Measurements from ENCODE around the gene FRA10AC1. TPM values are rescaled to one million over a fixed set of nuclear protein-coding genes. Genes with fewer than 3 reads are reported as not detected.

Gene FRA10AC1
- total RNA-seq, 1 experiment from 2014 or later, result 12.4 TPM

DNA sequence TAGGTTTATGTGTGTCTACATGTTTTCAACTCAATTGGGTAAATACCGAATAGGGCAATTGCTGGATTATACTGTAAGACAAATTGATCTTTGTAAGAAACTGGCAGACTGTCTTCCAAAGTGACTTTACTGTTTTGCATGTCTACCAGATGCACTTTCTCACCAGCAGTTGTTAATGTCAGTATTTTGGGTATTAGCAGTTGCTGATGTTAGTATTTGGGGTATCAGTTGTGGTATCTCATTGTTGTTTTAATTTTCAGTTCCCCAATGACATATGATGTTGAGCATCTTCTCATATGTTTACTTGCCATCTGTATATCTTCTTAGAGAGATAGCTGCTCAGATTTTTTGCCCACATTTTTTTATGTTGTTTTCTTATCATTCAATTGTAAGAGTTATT is 79.5 kb downstream of the FRA10AC1 start:
- Histone ChIP-seq H3K9me3 (ENCODE audit: control insufficient read depth, low read depth, low read length) (no peaks in the 10 kb centered on the region), H3K4me1 (ENCODE audit: insufficient read depth, low read length) (no peaks in the 10 kb centered on the region), H3K4me2 (ENCODE audit: insufficient read depth, insufficient read length, low read length) (no peak overlapping the region), H4K5ac (ENCODE audit: insufficient read length, low read depth, low read length) (no peak overlapping the region), H2BK12ac (ENCODE audit: insufficient read length, low read depth, low read length) (no peak overlapping the region), H3T11ph (ENCODE audit: low read length) (no peak overlapping the region), H3K4ac (ENCODE audit: low read depth, low read length) (no peak overlapping the region), H2BK15ac (ENCODE audit: low read depth, low read length) (no peak overlapping the region), H4K91ac (ENCODE audit: insufficient read length, low read depth, low read length) (no peak overlapping the region), H3K27me3 (ENCODE audit: insufficient read depth, low read length) (no peaks in the 10 kb centered on the region), H2AFZ (ENCODE audit: low read length) (no peak overlapping the region), H3K79me2 (ENCODE audit: insufficient read depth, low read length) (no peaks in the 10 kb centered on the region), H2BK20ac (ENCODE audit: low read depth, low read length, poor library complexity, severe bottlenecking) (no peak overlapping the region), H3K14ac (ENCODE audit: insufficient read depth, low read length) (no peak overlapping the region), H3K18ac (ENCODE audit: insufficient read length, low read depth, low read length) (no peak overlapping the region), H3K9ac (ENCODE audit: extremely low read depth, insufficient read length, low read length) (no peak overlapping the region), H4K8ac (replicated peaks; ENCODE audit: insufficient read length, low read depth, low read length) (no peak overlapping the region), H3K23me2 (ENCODE audit: insufficient read length, low read depth, low read length, poor library complexity, severe bottlenecking) (no peaks in the 10 kb centered on the region), H2BK120ac (ENCODE audit: low read depth, low read length, poor library complexity, severe bottlenecking) (no peak overlapping the region), H4K20me1 (ENCODE audit: control insufficient read depth, insufficient read depth, insufficient read length) (no peaks in the 10 kb centered on the region), H3K79me1 (ENCODE audit: insufficient read depth, low read depth, low read length, poor library complexity, severe bottlenecking) (no peaks in the 10 kb centered on the region), H3K56ac (ENCODE audit: insufficient read length, low read depth, low read length) (no peak overlapping the region), H2BK5ac (ENCODE audit: insufficient read length, low read length) (no peak overlapping the region), H3K23ac (ENCODE audit: insufficient read length, low read depth, low read length) (no peak overlapping the region), H3K27ac (ENCODE audit: insufficient read length, low read depth, low read length) (no peak overlapping the region), H2AK5ac (ENCODE audit: insufficient read length, low read length) (no peak overlapping the region)
- H3K4me1 Mint-ChIP-seq, result no peaks in the 10 kb centered on the region
- peaks cover 21% of the 10 kb centered on the region for H3K27me3 Mint-ChIP-seq (ENCODE audit: low read depth)
- WGBS (ENCODE audit: extremely low coverage, insufficient read length, low lambda C conversion rate), result no CpG with 5 or more reads among the region's 1 CpG
- no peaks in the 10 kb centered on the region for H3K36me3 Mint-ChIP-seq (ENCODE audit: insufficient read depth in 1 of 3, low read depth in 3 of 3)
- TF ChIP-seq, protein P1, sequence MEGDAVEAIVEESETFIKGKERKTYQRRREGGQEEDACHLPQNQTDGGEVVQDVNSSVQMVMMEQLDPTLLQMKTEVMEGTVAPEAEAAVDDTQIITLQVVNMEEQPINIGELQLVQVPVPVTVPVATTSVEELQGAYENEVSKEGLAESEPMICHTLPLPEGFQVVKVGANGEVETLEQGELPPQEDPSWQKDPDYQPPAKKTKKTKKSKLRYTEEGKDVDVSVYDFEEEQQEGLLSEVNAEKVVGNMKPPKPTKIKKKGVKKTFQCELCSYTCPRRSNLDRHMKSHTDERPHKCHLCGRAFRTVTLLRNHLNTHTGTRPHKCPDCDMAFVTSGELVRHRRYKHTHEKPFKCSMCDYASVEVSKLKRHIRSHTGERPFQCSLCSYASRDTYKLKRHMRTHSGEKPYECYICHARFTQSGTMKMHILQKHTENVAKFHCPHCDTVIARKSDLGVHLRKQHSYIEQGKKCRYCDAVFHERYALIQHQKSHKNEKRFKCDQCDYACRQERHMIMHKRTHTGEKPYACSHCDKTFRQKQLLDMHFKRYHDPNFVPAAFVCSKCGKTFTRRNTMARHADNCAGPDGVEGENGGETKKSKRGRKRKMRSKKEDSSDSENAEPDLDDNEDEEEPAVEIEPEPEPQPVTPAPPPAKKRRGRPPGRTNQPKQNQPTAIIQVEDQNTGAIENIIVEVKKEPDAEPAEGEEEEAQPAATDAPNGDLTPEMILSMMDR (conservative IDR thresholded peaks at IDR 0.05), result no peak
- H3K27ac Mint-ChIP-seq, result no peak overlapping the region
- no peak for DNase-seq
- H3K9me3 Mint-ChIP-seq, result no peaks in the 10 kb centered on the region
- no peak overlapping the region for H3K4me3 Mint-ChIP-seq
